ENCODE measurements around the gene MAP7. TPM values are rescaled to one million over a fixed set of nuclear protein-coding genes. Genes with fewer than 3 reads are reported as not detected.

Gene MAP7
- total and polyA plus RNA-seq, 9 of the 15 experiments (the other 6 are each of a cell fraction or from before 2014, with no cell fraction given), result 0.76 to 7.7 (median 3.9) TPM

DNA sequence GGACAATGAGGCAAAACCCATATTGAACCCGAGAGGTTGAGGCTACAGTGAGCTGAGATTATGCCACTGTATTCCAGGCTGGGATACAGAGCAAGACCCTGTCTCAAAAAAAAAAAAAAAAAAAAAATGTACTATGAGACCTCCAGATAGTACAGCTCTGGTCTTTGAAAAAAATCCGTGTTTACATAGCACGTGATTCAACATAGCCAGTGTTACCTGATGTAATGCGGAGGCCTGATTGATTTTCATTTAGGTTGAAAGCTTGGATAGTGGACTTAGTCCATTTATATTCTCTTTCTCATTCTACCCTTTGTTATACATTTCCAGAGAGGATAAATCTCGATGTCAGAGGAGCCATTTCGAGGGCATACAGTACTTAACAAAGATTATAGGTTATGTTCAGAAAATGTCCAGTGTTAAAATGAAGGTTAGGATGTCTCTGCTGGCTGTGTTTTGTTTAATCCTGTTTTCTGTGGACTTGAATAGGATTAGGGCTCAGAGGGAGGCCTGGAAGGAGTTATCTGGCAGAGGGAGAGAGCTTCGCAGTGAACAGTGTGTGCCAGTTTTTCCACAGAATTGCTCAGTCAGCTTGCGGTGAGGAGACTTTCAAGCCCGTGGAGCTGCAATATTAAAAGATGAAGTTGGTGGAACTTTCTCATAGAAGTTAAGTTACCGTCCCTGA lies 226.7 kb downstream of the MAP7 start (continued):
- TF ChIP-seq, protein P1, sequence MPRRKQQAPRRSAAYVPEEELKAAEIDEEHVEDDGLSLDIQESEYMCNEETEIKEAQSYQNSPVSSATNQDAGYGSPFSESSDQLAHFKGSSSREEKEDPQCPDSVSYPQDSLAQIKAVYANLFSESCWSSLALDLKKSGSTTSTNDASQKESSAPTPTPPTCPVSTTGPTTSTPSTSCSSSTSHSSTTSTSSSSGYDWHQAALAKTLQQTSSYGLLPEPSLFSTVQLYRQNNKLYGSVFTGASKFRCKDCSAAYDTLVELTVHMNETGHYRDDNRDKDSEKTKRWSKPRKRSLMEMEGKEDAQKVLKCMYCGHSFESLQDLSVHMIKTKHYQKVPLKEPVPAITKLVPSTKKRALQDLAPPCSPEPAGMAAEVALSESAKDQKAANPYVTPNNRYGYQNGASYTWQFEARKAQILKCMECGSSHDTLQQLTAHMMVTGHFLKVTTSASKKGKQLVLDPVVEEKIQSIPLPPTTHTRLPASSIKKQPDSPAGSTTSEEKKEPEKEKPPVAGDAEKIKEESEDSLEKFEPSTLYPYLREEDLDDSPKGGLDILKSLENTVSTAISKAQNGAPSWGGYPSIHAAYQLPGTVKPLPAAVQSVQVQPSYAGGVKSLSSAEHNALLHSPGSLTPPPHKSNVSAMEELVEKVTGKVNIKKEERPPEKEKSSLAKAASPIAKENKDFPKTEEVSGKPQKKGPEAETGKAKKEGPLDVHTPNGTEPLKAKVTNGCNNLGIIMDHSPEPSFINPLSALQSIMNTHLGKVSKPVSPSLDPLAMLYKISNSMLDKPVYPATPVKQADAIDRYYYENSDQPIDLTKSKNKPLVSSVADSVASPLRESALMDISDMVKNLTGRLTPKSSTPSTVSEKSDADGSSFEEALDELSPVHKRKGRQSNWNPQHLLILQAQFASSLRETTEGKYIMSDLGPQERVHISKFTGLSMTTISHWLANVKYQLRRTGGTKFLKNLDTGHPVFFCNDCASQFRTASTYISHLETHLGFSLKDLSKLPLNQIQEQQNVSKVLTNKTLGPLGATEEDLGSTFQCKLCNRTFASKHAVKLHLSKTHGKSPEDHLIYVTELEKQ (CRISPR knock-in tag; IDR thresholded peaks at IDR 0.05), result no peak
- TF ChIP-seq STAT5A (IDR thresholded peaks at IDR 0.05; ENCODE audit: borderline replicate concordance, low read length) (no peak), LCOR (CRISPR knock-in tag; IDR thresholded peaks at IDR 0.05) (no peak)
- TF ChIP-seq, protein P2, sequence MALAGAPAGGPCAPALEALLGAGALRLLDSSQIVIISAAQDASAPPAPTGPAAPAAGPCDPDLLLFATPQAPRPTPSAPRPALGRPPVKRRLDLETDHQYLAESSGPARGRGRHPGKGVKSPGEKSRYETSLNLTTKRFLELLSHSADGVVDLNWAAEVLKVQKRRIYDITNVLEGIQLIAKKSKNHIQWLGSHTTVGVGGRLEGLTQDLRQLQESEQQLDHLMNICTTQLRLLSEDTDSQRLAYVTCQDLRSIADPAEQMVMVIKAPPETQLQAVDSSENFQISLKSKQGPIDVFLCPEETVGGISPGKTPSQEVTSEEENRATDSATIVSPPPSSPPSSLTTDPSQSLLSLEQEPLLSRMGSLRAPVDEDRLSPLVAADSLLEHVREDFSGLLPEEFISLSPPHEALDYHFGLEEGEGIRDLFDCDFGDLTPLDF (CRISPR knock-in tag; IDR thresholded peaks at IDR 0.05), result no peak
- TF ChIP-seq, protein P3, sequence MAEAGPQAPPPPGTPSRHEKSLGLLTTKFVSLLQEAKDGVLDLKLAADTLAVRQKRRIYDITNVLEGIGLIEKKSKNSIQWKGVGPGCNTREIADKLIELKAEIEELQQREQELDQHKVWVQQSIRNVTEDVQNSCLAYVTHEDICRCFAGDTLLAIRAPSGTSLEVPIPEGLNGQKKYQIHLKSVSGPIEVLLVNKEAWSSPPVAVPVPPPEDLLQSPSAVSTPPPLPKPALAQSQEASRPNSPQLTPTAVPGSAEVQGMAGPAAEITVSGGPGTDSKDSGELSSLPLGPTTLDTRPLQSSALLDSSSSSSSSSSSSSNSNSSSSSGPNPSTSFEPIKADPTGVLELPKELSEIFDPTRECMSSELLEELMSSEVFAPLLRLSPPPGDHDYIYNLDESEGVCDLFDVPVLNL (CRISPR knock-in tag; IDR thresholded peaks at IDR 0.05; ENCODE audit: low read depth), result no peak
- TF ChIP-seq, protein P4, sequence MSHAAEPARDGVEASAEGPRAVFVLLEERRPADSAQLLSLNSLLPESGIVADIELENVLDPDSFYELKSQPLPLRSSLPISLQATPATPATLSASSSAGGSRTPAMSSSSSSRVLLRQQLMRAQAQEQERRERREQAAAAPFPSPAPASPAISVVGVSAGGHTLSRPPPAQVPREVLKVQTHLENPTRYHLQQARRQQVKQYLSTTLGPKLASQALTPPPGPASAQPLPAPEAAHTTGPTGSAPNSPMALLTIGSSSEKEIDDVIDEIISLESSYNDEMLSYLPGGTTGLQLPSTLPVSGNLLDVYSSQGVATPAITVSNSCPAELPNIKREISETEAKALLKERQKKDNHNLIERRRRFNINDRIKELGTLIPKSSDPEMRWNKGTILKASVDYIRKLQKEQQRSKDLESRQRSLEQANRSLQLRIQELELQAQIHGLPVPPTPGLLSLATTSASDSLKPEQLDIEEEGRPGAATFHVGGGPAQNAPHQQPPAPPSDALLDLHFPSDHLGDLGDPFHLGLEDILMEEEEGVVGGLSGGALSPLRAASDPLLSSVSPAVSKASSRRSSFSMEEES (CRISPR knock-in tag; IDR thresholded peaks at IDR 0.05), result no peak
- TF ChIP-seq, protein P5, sequence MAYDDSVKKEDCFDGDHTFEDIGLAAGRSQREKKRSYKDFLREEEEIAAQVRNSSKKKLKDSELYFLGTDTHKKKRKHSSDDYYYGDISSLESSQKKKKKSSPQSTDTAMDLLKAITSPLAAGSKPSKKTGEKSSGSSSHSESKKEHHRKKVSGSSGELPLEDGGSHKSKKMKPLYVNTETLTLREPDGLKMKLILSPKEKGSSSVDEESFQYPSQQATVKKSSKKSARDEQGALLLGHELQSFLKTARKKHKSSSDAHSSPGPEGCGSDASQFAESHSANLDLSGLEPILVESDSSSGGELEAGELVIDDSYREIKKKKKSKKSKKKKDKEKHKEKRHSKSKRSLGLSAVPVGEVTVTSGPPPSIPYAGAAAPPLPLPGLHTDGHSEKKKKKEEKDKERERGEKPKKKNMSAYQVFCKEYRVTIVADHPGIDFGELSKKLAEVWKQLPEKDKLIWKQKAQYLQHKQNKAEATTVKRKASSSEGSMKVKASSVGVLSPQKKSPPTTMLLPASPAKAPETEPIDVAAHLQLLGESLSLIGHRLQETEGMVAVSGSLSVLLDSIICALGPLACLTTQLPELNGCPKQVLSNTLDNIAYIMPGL (CRISPR knock-in tag; IDR thresholded peaks at IDR 0.05), result no peak
